GM21576 (cell line): ENCODE results near the gene DYNC1H1.

ENCODE experiments used
- ATAC-seq: cut with Tn5 transposase; IDR thresholded peaks from one replicate; pipeline ENCODE4 v1.9.1; 2021; ENCODE audit warnings: mild to moderate bottlenecking, moderate library complexity; ENCODE audit not compliant: unreplicated experiment

The DYNC1H1 gene

DNA sequence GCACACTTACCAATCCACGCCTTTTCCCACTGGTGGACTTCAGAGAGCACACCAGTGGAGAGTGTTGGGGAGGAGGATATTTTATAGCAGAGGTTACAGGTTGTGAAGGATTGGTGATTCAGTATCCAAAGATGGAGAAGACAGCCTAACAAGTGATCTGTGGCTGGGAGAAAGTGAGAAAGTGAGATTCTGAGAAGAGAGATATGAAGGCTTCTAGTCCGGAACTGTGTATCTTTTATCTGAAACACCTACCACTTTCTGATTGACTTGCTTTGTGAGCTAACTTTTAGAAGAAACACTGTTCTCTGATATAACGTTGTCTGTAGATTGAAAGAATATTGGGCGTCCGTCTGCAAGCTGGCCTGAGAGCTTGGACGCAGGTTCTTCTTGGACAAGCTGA lies 24.0 kb downstream of the DYNC1H1 start:
- no peak for ATAC-seq

- peak; percentile 33 for ATAC-seq
Observed at GRCh38 chr14:101991352-101991751, 27.0 kb downstream of the DYNC1H1 start.

GRCh38 chr14:101992708-101993107 lies 28.3 kb downstream of the DYNC1H1 start:
- ATAC-seq = peak; percentile 91

DNA sequence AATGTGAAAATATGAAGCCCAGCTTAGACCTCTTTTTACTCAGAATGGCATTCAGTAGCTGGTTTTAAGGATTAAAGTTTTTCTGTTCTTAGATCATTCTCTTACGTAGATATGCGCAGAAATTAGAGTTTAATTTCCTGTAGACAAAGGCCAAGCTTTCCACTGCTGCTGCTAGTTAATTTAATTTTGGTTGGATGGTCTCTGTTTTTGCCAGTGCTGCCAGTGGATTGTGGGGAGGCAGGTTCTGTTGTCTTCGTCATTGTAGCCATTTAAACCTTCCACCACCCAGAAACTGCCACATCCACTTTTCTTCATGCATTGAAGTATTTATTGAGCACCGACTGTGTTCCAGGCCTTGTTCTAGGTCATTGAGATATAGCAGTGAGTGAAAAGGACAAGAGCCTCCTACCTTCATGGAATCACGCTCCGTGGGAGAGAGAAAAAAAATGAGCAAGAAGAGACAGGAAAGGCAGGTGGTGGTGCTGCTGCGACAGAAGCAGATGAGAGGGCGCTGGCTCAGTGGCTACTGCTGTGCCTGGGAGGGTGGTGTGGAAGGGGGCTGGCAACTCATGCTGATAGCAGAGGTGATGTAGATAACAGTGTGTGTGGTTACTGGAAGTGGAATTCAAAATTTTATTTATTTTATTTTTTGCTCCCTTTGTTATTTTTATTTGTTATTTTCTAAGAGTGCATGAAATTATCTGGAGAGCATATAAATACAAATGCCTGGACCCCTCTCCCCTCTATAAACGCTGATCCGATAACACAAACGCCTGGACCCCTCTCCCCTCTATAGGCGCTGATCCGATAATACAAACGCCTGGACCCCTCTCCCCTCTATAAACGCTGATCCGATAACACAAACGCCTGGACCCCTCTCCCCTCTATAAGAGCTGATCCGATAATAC lies 33.3 kb downstream of the DYNC1H1 start:
- ATAC-seq = no peak

DNA sequence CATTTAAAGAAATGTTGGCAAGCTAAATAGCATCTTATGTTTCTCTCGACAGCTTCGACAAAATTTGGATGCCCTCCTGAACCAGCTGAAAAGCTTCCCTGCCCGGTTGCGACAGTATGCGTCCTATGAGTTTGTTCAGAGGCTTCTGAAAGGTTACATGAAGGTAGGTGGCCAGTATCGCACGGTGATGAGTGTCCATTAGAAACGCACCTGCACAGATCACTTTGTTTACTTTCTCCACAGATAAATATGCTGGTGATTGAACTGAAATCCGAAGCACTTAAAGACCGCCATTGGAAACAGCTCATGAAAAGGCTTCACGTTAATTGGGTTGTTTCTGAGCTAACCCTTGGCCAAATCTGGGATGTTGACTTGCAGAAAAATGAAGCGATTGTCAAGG lies 36.5 kb downstream of the DYNC1H1 start:
- ATAC-seq = no peak

- no peak for ATAC-seq
Observed at GRCh38 chr14:102005336-102005735, 41.0 kb downstream of the DYNC1H1 start.

DNA sequence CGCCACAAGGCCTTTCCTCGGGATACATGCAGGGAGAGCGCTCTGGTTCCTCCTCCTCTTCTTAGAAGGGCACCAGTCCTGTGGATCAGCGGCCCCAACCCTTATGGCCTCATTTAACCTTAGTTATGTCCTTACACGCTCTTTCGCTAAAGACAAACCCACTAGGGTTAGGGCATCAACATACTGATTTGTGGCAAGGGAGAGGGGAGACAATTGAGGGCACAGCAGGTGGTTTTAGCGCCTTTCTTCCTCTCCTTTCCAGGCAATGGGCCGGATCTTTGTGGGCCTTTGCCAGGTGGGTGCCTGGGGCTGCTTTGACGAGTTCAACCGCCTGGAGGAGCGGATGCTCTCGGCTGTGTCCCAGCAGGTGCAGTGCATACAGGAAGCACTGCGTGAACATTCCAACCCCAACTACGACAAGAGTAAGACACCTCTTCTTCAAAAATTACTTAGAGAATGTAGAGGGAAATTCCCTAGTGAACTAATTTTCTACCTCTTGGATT lies 43.6 kb downstream of the DYNC1H1 start:
- no peak for ATAC-seq

DNA sequence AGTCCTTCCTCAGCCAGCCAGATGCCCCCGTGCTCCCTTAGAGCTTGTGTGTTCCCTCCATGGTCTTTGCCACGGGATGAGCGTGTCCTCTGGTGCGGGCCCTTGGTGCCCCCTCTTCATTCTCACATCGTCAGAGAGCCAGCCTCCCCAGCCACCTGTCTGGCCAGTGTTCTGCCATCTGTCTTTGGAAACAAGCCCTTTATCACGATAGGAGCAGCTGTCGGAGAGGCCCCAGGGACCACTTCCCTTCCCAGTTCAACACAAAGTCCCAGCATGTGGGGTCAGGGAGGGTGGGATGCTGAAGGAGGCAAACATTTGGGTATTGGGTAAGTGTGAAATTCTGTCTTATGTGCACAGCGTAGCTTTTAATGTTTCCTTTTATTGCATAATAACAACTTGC lies 44.5 kb downstream of the DYNC1H1 start:
- no peak for ATAC-seq

GRCh38 chr14:102011631-102012030 lies 47.3 kb downstream of the DYNC1H1 start:
- no peak for ATAC-seq

- no peak for ATAC-seq
Observed at GRCh38 chr14:102012336-102012735, 48.0 kb downstream of the DYNC1H1 start.

DNA sequence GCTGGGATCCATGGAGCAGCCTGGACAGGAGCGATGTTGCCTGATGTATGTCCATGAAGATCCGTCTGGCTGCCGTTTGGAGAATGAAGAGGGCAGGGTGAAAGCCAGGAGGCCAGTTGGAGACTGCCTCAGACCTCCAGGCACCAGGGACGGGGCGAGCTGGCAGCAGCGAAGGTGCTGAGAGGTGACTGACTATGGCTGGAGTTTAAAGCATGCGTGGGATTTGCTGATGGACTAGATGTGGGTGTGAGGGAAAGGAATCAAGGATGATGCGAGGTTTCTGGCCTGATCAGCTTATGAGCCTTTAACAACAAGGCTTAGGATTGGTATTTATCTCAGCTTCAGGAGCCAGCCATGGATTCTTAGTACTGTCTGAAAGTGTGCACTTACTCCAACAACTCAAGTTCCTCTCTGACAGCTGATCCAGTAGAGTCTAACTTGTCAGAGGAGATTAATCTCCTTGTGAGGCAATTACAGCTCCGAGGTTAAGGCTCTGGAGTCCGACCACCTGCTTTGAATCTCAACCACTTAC lies 49.4 kb downstream of the DYNC1H1 start:
- ATAC-seq = no peak

DNA sequence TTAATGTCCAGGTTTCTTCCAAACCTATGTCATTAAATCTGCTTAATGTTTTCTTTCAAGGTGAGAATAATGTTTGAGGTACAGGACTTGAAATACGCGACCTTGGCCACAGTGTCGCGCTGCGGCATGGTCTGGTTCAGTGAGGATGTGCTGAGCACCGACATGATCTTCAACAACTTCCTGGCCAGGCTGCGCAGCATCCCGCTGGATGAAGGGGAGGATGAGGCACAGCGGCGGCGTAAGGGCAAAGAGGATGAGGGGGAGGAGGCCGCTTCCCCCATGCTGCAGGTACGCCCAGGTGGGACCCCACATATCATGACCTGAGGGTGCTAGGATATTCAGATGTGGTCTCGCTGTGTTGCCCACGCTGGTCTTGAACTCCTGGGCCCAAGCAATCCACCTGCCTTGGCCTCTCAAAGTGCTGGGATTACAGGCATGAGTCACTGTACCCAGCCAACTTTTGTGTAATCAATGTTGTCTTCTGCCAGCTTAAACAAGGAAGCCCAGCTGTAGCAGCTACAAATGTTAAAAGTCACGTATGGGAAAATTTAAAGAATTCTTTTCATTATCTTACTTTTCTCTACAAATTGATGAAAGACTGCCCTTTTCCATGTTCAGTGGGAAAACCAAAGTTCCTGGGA lies 50.8 kb downstream of the DYNC1H1 start:
- no peak for ATAC-seq

- no peak for ATAC-seq
Observed at GRCh38 chr14:102015771-102016170, 51.4 kb downstream of the DYNC1H1 start.

DNA sequence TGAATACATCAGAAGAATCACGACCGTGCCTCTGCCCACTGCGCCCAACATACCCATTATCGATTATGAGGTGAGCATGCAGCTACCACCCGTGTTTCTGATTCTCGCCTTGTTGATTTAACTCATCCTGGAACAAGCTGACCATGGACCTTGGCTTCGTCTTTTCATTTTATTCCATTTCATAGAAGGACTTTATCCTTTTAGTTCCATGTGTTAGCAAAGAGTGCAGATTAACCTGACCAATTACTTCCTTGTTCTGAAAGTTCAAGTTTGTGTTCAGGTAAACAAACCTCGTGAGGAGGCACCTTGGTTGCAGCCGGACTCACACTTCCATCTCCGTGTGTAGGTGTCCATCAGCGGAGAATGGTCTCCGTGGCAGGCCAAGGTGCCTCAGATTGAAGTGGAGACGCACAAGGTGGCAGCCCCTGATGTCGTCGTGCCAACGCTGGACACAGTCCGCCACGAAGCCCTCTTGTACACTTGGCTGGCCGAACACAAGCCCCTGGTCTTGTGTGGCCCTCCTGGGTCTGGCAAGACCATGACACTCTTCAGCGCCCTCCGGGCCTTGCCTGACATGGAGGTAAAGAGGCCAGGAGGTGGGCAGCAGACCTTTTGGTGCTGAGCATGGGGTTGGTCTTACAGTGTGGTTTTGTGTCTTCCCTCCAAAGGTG lies 52.2 kb downstream of the DYNC1H1 start:
- no peak for ATAC-seq

DNA sequence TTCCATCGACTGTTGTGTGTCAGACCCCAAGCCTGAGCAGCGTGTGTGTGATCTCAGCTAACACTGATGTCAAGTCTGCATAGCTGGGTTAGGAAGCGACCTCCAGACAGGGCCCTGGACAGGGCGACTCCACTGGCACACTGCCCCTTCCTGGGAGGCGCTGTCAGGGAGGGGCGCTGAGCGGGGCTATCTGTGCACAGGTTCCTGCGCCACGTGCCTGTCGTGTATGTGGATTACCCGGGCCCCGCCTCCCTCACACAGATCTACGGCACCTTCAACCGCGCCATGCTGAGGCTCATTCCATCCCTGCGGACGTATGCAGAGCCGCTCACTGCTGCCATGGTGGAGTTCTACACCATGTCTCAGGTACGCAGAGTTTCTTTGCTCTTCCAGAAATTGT lies 53.9 kb downstream of the DYNC1H1 start:
- no peak for ATAC-seq

DNA sequence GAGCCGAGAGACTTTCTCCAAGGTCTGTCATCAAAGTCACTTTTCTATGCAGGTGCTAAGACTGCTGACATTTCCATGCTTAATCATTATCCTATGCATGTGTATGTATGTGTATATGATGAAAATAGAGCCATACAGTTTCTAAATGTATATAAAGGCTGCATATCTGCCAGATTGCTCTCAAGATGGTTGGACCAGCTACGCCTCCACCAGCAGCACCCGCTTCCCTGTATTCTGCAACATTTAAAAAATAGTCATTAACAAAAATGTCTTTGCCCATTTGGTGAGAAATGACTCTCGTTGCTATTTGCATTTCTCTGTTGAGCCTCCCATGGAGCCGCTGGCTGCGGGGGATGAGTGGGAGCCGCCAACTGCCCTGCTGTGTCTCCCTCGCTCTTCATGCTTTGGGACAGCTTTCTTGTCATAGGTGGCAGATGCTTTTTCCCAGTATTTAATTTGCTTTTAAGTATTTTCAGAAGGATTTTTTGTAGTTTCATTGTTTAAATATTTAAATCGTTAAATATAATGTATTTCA lies 54.7 kb downstream of the DYNC1H1 start:
- ATAC-seq = no peak

- ATAC-seq = no peak
Observed at GRCh38 chr14:102020058-102020971, 55.9 kb downstream of the DYNC1H1 start.

DNA sequence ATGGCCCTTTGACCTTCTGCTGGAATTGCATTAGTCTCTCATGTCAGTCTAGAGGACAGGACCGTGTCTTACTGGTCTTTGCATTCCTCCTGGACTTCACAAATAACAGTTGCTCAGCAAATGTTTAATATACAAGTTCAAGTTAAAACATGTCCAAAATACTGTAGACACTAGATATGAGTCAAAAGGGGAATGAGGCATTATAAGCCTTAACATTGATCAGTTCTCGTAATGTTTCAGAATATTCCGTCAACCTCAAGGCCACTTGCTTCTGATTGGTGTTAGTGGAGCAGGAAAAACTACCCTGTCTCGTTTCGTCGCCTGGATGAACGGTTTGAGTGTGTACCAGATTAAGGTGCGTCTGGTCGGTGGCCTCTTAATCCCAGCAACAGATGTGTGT lies 62.6 kb downstream of the DYNC1H1 start:
- no peak for ATAC-seq

GRCh38 chr14:102027951-102028350 lies 63.6 kb downstream of the DYNC1H1 start:
- no peak for ATAC-seq

- no peak for ATAC-seq
Observed at GRCh38 chr14:102028733-102029132, 64.4 kb downstream of the DYNC1H1 start.
